ENCODE data around the gene SORCS2. TPM values are rescaled to one million over a fixed set of nuclear protein-coding genes. Genes with fewer than 3 reads are reported as not detected.

The SORCS2 gene
- total and polyA plus RNA-seq, 12 donors: 0.67 to 15.5 (median 1.3) TPM

- no peak overlapping the region for H3K27ac ChIP-seq
- H3K27me3 ChIP-seq: no peaks in the 10 kb centered on the region
- no peaks in the 10 kb centered on the region for H3K4me1 ChIP-seq (replicated peaks in 1 of 2)
- no peak overlapping the region for H3K4me3 ChIP-seq
- TF ChIP-seq CTCF (IDR thresholded peaks at IDR 0.05) (no peak), POLR2A (IDR thresholded peaks at IDR 0.05) (no peak)
- intact Hi-C loops (cut with DNase I): no loop called here
- no peaks in the 10 kb centered on the region for H3K9me3 ChIP-seq (replicated peaks in 1 of 3)
- H3K36me3 ChIP-seq (replicated peaks in 1 of 2): no peaks in the 10 kb centered on the region
- 86 to 94% (median 91%) methylated on average over 12 of the region's 12 CpGs for WGBS, 4 donors
- DNase-seq: no peak
Observed at GRCh38 chr4:7636240-7636508, 443.8 kb downstream of the SORCS2 start.

- H3K9me3 ChIP-seq (replicated peaks in 1 of 3): no peaks in the 10 kb centered on the region
- no peaks in the 10 kb centered on the region for H3K4me1 ChIP-seq (replicated peaks in 1 of 2)
- intact Hi-C loops (cut with DNase I): no loop called here
- no peak for DNase-seq
- no peak for TF ChIP-seq POLR2A (IDR thresholded peaks at IDR 0.05)
- no peak for TF ChIP-seq CTCF (IDR thresholded peaks at IDR 0.05)
- H3K27me3 ChIP-seq: no peaks in the 10 kb centered on the region
- no peaks in the 10 kb centered on the region for H3K36me3 ChIP-seq (replicated peaks in 1 of 2)
- H3K27ac ChIP-seq: no peak overlapping the region
- H3K4me3 ChIP-seq: no peak overlapping the region
- WGBS, 4 donors: 73 to 87% (median 85%) methylated on average over 10 to 13 of the region's 13 CpGs
Observed at GRCh38 chr4:7637139-7637538, 444.8 kb downstream of the SORCS2 start.

GRCh38 chr4:7637971-7638370 is 445.6 kb downstream of the SORCS2 start:
- H3K4me1 ChIP-seq (replicated peaks in 1 of 2): no peaks in the 10 kb centered on the region
- no peak overlapping the region for H3K4me3 ChIP-seq
- no peaks in the 10 kb centered on the region for H3K36me3 ChIP-seq (replicated peaks in 1 of 2)
- intact Hi-C loops (cut with DNase I): no loop called here
- H3K9me3 ChIP-seq (replicated peaks in 1 of 3): no peaks in the 10 kb centered on the region
- H3K27ac ChIP-seq: no peak overlapping the region
- no peak for DNase-seq
- WGBS, 4 donors: 76 to 93% (median 84%) methylated on average over 6 to 11 of the region's 11 CpGs
- H3K27me3 ChIP-seq: no peaks in the 10 kb centered on the region
- TF ChIP-seq POLR2A (IDR thresholded peaks at IDR 0.05): no peak
- TF ChIP-seq CTCF (IDR thresholded peaks at IDR 0.05): no peak

GRCh38 chr4:7638489-7638888 is 446.2 kb downstream of the SORCS2 start:
- H3K27ac ChIP-seq: no peak overlapping the region
- WGBS, 4 donors: 72 to 89% (median 83%) methylated on average over 6 to 12 of the region's 12 CpGs
- no peak for TF ChIP-seq POLR2A (IDR thresholded peaks at IDR 0.05)
- no peak for TF ChIP-seq CTCF (IDR thresholded peaks at IDR 0.05)
- no peaks in the 10 kb centered on the region for H3K36me3 ChIP-seq (replicated peaks in 1 of 2)
- no peaks in the 10 kb centered on the region for H3K4me1 ChIP-seq (replicated peaks in 1 of 2)
- no peak for DNase-seq
- intact Hi-C loops (cut with DNase I): no loop called here
- no peaks in the 10 kb centered on the region for H3K27me3 ChIP-seq
- no peaks in the 10 kb centered on the region for H3K9me3 ChIP-seq (replicated peaks in 1 of 3)
- H3K4me3 ChIP-seq: no peak overlapping the region
